Activated B cell treated with CpG ODN at 0.5 μM for 24 hours (primary cell): ENCODE data around the gene POLR1H. TPM values are rescaled to one million over a fixed set of nuclear protein-coding genes. Genes with fewer than 3 reads are reported as not detected.

ENCODE experiments used
- ATAC-seq: fragments of 200-7000 bp; cut with Tn5 transposase; one replicate; pipeline ENCODE4 v1.10.0; 2021; ENCODE audit warnings: low read depth, mild to moderate bottlenecking, moderate library complexity
- CTCF ChIA-PET: fragments of 350-600 bp; sonication (Branson Sonifier 250); formaldehyde crosslinking; loops from one replicate; lab custom pipeline; 2021; ENCODE audit warnings: antibody characterized with exemption; lab: Charles Lee
- POLR2A ChIA-PET: fragments of 350-600 bp; sonication (Branson Sonifier 250); formaldehyde crosslinking; loops from one replicate; lab custom pipeline; 2021; ENCODE audit warnings: antibody characterized with exemption; lab: Charles Lee
- DNase-seq: peaks from one replicate; pipeline ENCODE4 v3.0.0; 2022
- H3K27ac Mint-ChIP-seq: one replicate; pipeline ENCODE4 v1.8.0; 2020; ENCODE audit warnings: mixed read lengths
- H3K27me3 Mint-ChIP-seq: one replicate; pipeline ENCODE4 v1.8.0; 2021; ENCODE audit warnings: mixed read lengths
- H3K36me3 Mint-ChIP-seq: one replicate; pipeline ENCODE4 v1.8.0; 2021; ENCODE audit warnings: low read depth, mixed read lengths
- H3K4me1 Mint-ChIP-seq: one replicate; pipeline ENCODE4 v1.8.0; 2021; ENCODE audit warnings: mixed read lengths
- H3K4me3 Mint-ChIP-seq: one replicate; pipeline ENCODE4 v1.8.0; 2020; ENCODE audit warnings: mild to moderate bottlenecking, mixed read lengths
- H3K9me3 Mint-ChIP-seq: one replicate; pipeline ENCODE4 v1.8.0; 2020; ENCODE audit warnings: mixed read lengths
- intact Hi-C: fragments of 100-400 bp; cut with micrococcal nuclease; formaldehyde crosslinking; loops from one replicate; pipeline ENCODE4 v1.15.1; 2024
- total RNA-seq: library from RNA; stranded (reverse); gene quantifications from 2 replicates; pipeline ENCODE4 v1.2.3, GENCODE V29; 2022
- TF ChIP-seq, protein P1 (sequence below): fragments of 200-600 bp; IDR thresholded peaks from one replicate; pipeline ENCODE4 v1.8.0; 2022; ENCODE audit warnings: antibody characterized with exemption, mild to moderate bottlenecking

POLR1H gene
- total RNA-seq, 1 donor from 2014 or later: 44.1 TPM

DNA sequence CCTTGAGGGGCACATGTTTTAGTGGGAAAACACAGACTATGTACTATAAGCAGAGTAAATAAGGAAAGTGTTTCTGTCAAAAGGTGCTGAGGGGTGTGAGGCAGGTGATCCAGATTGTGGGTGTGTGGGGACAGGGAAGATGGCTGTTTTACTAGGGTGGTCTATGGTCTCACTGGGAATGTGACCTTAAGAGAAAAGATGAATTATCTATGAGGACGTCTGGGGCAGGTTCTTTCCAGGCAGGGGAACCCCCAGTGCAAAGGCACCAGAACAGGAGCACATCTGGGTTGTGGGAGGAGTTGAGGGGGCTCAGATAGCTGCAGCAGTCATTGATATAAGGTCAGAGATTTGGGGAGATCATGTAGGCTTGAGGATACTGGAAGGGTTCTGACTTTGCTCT, 18.2 kb upstream of the POLR1H start:
- ATAC-seq (no peak), DNase-seq (no peak)
- Mint-ChIP-seq H3K4me3 (no peak overlapping the region), H3K9me3 (no peaks in the 10 kb centered on the region), H3K36me3 (peaks cover 4% of the 10 kb centered on the region), H3K4me1 (peaks cover 3% of the 10 kb centered on the region), H3K27me3 (no peaks in the 10 kb centered on the region), H3K27ac (no peak overlapping the region)
- POLR2A ChIA-PET: no interaction called here
- TF ChIP-seq, protein P1, sequence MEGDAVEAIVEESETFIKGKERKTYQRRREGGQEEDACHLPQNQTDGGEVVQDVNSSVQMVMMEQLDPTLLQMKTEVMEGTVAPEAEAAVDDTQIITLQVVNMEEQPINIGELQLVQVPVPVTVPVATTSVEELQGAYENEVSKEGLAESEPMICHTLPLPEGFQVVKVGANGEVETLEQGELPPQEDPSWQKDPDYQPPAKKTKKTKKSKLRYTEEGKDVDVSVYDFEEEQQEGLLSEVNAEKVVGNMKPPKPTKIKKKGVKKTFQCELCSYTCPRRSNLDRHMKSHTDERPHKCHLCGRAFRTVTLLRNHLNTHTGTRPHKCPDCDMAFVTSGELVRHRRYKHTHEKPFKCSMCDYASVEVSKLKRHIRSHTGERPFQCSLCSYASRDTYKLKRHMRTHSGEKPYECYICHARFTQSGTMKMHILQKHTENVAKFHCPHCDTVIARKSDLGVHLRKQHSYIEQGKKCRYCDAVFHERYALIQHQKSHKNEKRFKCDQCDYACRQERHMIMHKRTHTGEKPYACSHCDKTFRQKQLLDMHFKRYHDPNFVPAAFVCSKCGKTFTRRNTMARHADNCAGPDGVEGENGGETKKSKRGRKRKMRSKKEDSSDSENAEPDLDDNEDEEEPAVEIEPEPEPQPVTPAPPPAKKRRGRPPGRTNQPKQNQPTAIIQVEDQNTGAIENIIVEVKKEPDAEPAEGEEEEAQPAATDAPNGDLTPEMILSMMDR: no peak
- CTCF ChIA-PET: no interaction called here
- intact Hi-C loops: no loop called here

DNA sequence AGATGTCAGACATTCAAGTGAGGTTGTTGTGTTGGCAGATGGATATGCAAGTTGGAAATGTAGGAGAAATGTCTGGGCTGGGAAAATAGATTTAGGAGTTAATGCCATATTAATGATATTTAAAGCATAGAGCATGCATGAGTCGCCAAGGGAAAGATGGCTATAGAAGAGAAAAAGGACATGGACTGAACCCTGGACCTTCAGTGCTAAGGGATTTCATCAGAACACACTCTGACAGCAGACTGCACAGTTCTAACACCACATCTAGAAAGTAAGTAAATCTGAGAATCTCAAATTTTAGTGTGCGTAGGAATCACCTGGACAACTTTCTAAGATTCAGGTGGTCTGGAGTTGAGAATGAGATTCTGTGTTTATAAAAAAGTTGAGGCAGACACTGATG, 17.3 kb upstream of the POLR1H start:
- CTCF ChIA-PET: no interaction called here
- intact Hi-C loops: no loop called here
- H3K36me3 Mint-ChIP-seq: peaks cover 4% of the 10 kb centered on the region
- peaks cover 3% of the 10 kb centered on the region for H3K4me1 Mint-ChIP-seq
- ATAC-seq (no peak), DNase-seq (no peak)
- POLR2A ChIA-PET: no interaction called here
- H3K27me3 Mint-ChIP-seq: no peaks in the 10 kb centered on the region
- no peak overlapping the region for H3K4me3 Mint-ChIP-seq
- no peak overlapping the region for H3K27ac Mint-ChIP-seq
- TF ChIP-seq, protein P1: no peak
- H3K9me3 Mint-ChIP-seq: no peaks in the 10 kb centered on the region

GRCh38 chr6:30044630-30045029, 16.4 kb upstream of the POLR1H start:
- POLR2A ChIA-PET: no interaction called here
- no peak for DNase-seq
- TF ChIP-seq, protein P1: no peak
- Mint-ChIP-seq H3K27me3 (no peaks in the 10 kb centered on the region), H3K9me3 (no peaks in the 10 kb centered on the region), H3K4me1 (peaks cover 3% of the 10 kb centered on the region), H3K36me3 (peaks cover 4% of the 10 kb centered on the region), H3K27ac (no peak overlapping the region), H3K4me3 (no peak overlapping the region)
- no peak for ATAC-seq
- CTCF ChIA-PET: interaction anchor here (0.8 kb wide), 1 partner anchor 391 kb away, joined by 3 read pairs; no protein-coding TSS in a partner anchor
- intact Hi-C loops: no loop called here

GRCh38 chr6:30047220-30047619, 13.8 kb upstream of the POLR1H start:
- no peak for ATAC-seq
- ChIA-PET CTCF (interaction anchor here (1.3 kb wide), 1 partner anchor 10 kb away, joined by 4 read pairs; no protein-coding TSS in a partner anchor), POLR2A (interaction anchor here (0.6 kb wide), 1 partner anchor 1651 kb away, joined by 7 read pairs; no protein-coding TSS in a partner anchor)
- Mint-ChIP-seq H3K4me3 (no peak overlapping the region), H3K9me3 (no peaks in the 10 kb centered on the region), H3K4me1 (peaks cover 3% of the 10 kb centered on the region), H3K27me3 (no peaks in the 10 kb centered on the region), H3K27ac (no peak overlapping the region), H3K36me3 (peaks cover 10% of the 10 kb centered on the region)
- no peak for DNase-seq
- TF ChIP-seq, protein P1: no peak
- intact Hi-C loops: no loop called here

- intact Hi-C loops: no loop called here
- no peak for DNase-seq
- Mint-ChIP-seq H3K27me3 (no peaks in the 10 kb centered on the region), H3K27ac (no peak overlapping the region), H3K9me3 (no peaks in the 10 kb centered on the region), H3K4me3 (no peak overlapping the region), H3K4me1 (no peaks in the 10 kb centered on the region), H3K36me3 (peaks cover 45% of the 10 kb centered on the region)
- no peak for ATAC-seq
- TF ChIP-seq, protein P1: no peak
- ChIA-PET CTCF (no interaction called here), POLR2A (no interaction called here)
Measured at GRCh38 chr6:30053682-30054081, 7.4 kb upstream of the POLR1H start.
